ENCODE data around the gene GALNT11. TPM values are rescaled to one million over a fixed set of nuclear protein-coding genes. Genes with fewer than 3 reads are reported as not detected.

GALNT11 gene
- total and polyA plus RNA-seq, 12 donors = 13.2 to 28.4 (median 21.7) TPM

GRCh38 chr7:152140067-152140466, 114.6 kb downstream of the GALNT11 start:
- Histone ChIP-seq H3K27ac (no peak overlapping the region), H3K27me3 (no peaks in the 10 kb centered on the region), H3K36me3 (peaks cover 0 to 98% (median 40%) of the 10 kb centered on the region in 9 donors), H3K4me1 (peaks cover 3 to 38% (median 22%) of the 10 kb centered on the region in 9 donors), H3K9me3 (no peaks in the 10 kb centered on the region), H3K4me3 (no peak overlapping the region)
- DNase-seq (no peak), ATAC-seq (no peak)
- TF ChIP-seq, protein P1, sequence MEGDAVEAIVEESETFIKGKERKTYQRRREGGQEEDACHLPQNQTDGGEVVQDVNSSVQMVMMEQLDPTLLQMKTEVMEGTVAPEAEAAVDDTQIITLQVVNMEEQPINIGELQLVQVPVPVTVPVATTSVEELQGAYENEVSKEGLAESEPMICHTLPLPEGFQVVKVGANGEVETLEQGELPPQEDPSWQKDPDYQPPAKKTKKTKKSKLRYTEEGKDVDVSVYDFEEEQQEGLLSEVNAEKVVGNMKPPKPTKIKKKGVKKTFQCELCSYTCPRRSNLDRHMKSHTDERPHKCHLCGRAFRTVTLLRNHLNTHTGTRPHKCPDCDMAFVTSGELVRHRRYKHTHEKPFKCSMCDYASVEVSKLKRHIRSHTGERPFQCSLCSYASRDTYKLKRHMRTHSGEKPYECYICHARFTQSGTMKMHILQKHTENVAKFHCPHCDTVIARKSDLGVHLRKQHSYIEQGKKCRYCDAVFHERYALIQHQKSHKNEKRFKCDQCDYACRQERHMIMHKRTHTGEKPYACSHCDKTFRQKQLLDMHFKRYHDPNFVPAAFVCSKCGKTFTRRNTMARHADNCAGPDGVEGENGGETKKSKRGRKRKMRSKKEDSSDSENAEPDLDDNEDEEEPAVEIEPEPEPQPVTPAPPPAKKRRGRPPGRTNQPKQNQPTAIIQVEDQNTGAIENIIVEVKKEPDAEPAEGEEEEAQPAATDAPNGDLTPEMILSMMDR (IDR thresholded peaks at IDR 0.05) = no peak
- WGBS, 2 donors = 94 to 95% methylated on average over 4 of the region's 4 CpGs
- intact Hi-C loops (cut with DNase I) = loop anchor here in 1 of 10 donors (10.0 kb wide), 1 partner anchor 115 kb away; the partner anchor contains the start of gene GALNT11

- WGBS, 2 donors = 94 to 97% methylated on average over 2 of the region's 2 CpGs
- DNase-seq (no peak), ATAC-seq (no peak)
- intact Hi-C loops (cut with DNase I) = loop anchor here in 1 of 10 donors (10.0 kb wide), 1 partner anchor 116 kb away; the partner anchor contains the start of gene GALNT11
- TF ChIP-seq, protein P1 (IDR thresholded peaks at IDR 0.05) = no peak
- Histone ChIP-seq H3K27me3 (no peaks in the 10 kb centered on the region), H3K36me3 (peaks cover 0 to 100% (median 40%) of the 10 kb centered on the region in 9 donors), H3K4me1 (peaks cover 3 to 43% (median 26%) of the 10 kb centered on the region in 9 donors), H3K4me3 (no peak overlapping the region), H3K27ac (no peak overlapping the region), H3K9me3 (no peaks in the 10 kb centered on the region)
These were observed 115.1 kb downstream of the GALNT11 start for GRCh38 chr7:152140560-152140959.

DNA sequence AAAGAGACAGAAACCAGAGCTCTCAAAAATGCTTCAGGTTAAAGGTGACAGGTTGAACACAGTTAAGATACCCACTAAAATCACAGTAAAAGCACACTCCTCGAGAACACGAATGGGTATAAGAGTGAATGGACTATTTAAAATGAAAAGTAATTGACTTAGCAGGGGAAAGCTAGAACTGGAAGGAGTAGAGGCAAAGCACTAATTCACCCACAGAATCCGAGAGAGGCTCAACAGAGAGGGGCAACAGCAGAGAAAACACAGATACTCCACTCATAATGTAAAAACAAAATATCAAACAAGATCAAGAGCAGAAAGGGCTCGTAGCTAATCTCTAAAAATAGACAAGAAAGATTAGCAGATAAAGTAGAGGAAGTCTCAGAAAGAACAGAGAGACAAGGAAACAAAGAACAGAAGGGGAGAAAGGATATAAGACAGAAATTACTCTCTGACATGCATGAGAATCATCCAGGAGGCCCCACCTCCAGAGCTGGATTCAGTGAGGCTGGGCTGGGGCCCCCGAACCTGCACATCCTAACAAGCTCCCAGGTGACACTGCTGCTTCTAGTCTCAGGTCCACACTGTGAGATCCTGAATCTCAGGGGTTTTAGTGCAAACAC, 117.6 kb downstream of the GALNT11 start:
- no peak overlapping the region for H3K4me3 ChIP-seq
- ATAC-seq (no peak), DNase-seq (no peak)
- H3K27ac ChIP-seq = peak overlapping the region in 1 of 10 donors; percentile 36
- TF ChIP-seq, protein P1 (IDR thresholded peaks at IDR 0.05) = no peak
- H3K27me3 ChIP-seq = no peaks in the 10 kb centered on the region
- 57% methylated on average over 5 of the region's 5 CpGs for WGBS, 2 donors
- peaks cover 0 to 37% (median 14%) of the 10 kb centered on the region in 9 donors for H3K4me1 ChIP-seq
- H3K36me3 ChIP-seq = peaks cover 0 to 100% (median 55%) of the 10 kb centered on the region in 9 donors
- intact Hi-C loops (cut with DNase I) = loop anchor here in 1 of 10 donors (10.0 kb wide), 1 partner anchor 118 kb away; the partner anchor contains the start of gene GALNT11
- H3K9me3 ChIP-seq = no peaks in the 10 kb centered on the region

GRCh38 chr7:152144557-152145245, 119.2 kb downstream of the GALNT11 start:
- intact Hi-C loops (cut with DNase I) = loop anchor here in 1 of 10 donors (10.0 kb wide), 1 partner anchor 120 kb away; the partner anchor contains the start of gene GALNT11
- H3K4me3 ChIP-seq = no peak overlapping the region
- peaks cover 0 to 100% (median 51%) of the 10 kb centered on the region in 9 donors for H3K36me3 ChIP-seq
- peaks cover 0 to 37% (median 14%) of the 10 kb centered on the region in 9 donors for H3K4me1 ChIP-seq
- TF ChIP-seq, protein P1 (IDR thresholded peaks at IDR 0.05) = no peak
- peak overlapping the region in 3 of 10 donors; percentile 12 to 21 (median 19) for H3K27ac ChIP-seq
- H3K27me3 ChIP-seq = no peaks in the 10 kb centered on the region
- 72 to 80% methylated on average over 12 of the region's 12 CpGs for WGBS, 2 donors
- ATAC-seq = peak in 1 of 8 donors; percentile 48
- DNase-seq = no peak
- H3K9me3 ChIP-seq = no peaks in the 10 kb centered on the region
